SK-N-SH (cell line): ENCODE measurements around the gene TRDMT1. TPM values are rescaled to one million over a fixed set of nuclear protein-coding genes. Genes with fewer than 3 reads are reported as not detected.

ENCODE experiments used
- CTCF ChIA-PET: fragments of 300-600, 350-600 bp; formaldehyde crosslinking; extraction: SDS; loops from one replicate; lab custom pipeline; 2021; lab: Yijun Ruan, JAX
- POLR2A ChIA-PET: fragments of 350-600 bp; sonication (Branson Sonifier 250); formaldehyde crosslinking; extraction: SDS; loops from one replicate; lab custom pipeline; 2020; ENCODE audit warnings: antibody characterized with exemption, inconsistent platforms; lab: Yijun Ruan, JAX
- DNase-seq: peaks from one replicate; pipeline ENCODE4 v3.0.0; 2012
- H2AFZ ChIP-seq: fragments of 200-600 bp; sonication (generic); 2 replicates; pipeline ENCODE4 v1.8.1; 2016; ENCODE audit warnings: antibody characterized with exemption, mild to moderate bottlenecking, low read depth
- H3F3A ChIP-seq: fragments of 200-600 bp; sonication (generic); replicated peaks from 2 replicates; pipeline ENCODE3; 2016; ENCODE audit warnings: antibody characterized with exemption, mild to moderate bottlenecking; ENCODE audit not compliant: insufficient read depth
- H3K27ac ChIP-seq, 2 experiments: fragments of 200-500 bp in 1 of 2; fragments of 200-600 bp in 1 of 2; sonication (Bioruptor generic) in 1 of 2; sonication (generic), shearing (Covaris generic) in 1 of 2; 2 replicates each; pipeline versions ENCODE4 v1.5.1 to v1.6.1; 2014 to 2016; ENCODE audit warnings: low read depth in 2 of 2, inconsistent platforms in 1 of 2, low read length in 1 of 2, mild to moderate bottlenecking in 1 of 2, mixed read lengths in 1 of 2
- H3K27me3 ChIP-seq: fragments of 200-600 bp; sonication (generic), shearing (Covaris generic); 2 replicates; pipeline ENCODE4 v1.6.1; 2016; ENCODE audit warnings: mixed run types; ENCODE audit not compliant: insufficient read depth
- H3K36me3 ChIP-seq, 2 experiments: fragments of 200-500 bp in 1 of 2; fragments of 200-600 bp in 1 of 2; sonication (Bioruptor generic) in 1 of 2; sonication (generic) in 1 of 2; replicated peaks in 1 of 2; 2 replicates each; pipeline versions ENCODE3 to v1.5.1; 2014 to 2016; ENCODE audit warnings: low read length in 1 of 2, mild to moderate bottlenecking in 1 of 2; ENCODE audit not compliant: insufficient read depth in 2 of 2, control insufficient read depth in 1 of 2
- H3K4me1 ChIP-seq, 2 experiments: fragments of 200-500 bp in 1 of 2; fragments of 200-600 bp in 1 of 2; sonication (Bioruptor generic) in 1 of 2; sonication (generic), shearing (Covaris generic) in 1 of 2; 2 replicates each; pipeline versions ENCODE4 v1.5.1 to v1.6.1; 2014 to 2016; ENCODE audit warnings: low read depth in 1 of 2, low read length in 1 of 2, mixed run types in 1 of 2; ENCODE audit not compliant: insufficient read depth in 2 of 2, control insufficient read depth in 1 of 2
- H3K4me2 ChIP-seq: fragments of 200-600 bp; sonication (generic), shearing (Covaris generic); 2 replicates; pipeline ENCODE4 v1.6.1; 2017; ENCODE audit warnings: mixed run types
- H3K4me3 ChIP-seq, 2 experiments: fragments of 200-500 bp in 1 of 2; fragments of 200-600 bp in 1 of 2; sonication (Bioruptor generic) in 1 of 2; sonication (generic), shearing (Covaris generic) in 1 of 2; 2 replicates each; pipeline versions ENCODE4 v1.5.1 to v1.8.1; 2014 to 2016; ENCODE audit warnings: low read depth in 2 of 2, inconsistent platforms in 1 of 2, low read length in 1 of 2, mild to moderate bottlenecking in 1 of 2, mixed read lengths in 1 of 2, moderate library complexity in 1 of 2
- H3K79me2 ChIP-seq: fragments of 200-600 bp; sonication (generic); 2 replicates; pipeline ENCODE4 v1.8.1; 2017; ENCODE audit warnings: mild to moderate bottlenecking; ENCODE audit not compliant: insufficient read depth
- H3K9ac ChIP-seq: fragments of 200-600 bp; sonication (generic); 2 replicates; pipeline ENCODE4 v1.6.1; 2017; ENCODE audit warnings: mixed run types
- H3K9me2 ChIP-seq: fragments of 200-600 bp; sonication (generic); 2 replicates; pipeline ENCODE4 v1.6.1; 2017; ENCODE audit warnings: mixed run types
- H3K9me3 ChIP-seq: fragments of 200-600 bp; sonication (generic); 2 replicates; pipeline ENCODE4 v1.6.1; 2017; ENCODE audit warnings: mixed run types, mild to moderate bottlenecking, moderate library complexity
- H4K20me1 ChIP-seq: fragments of 200-600 bp; sonication (generic); 2 replicates; pipeline ENCODE4 v1.6.1; 2017; ENCODE audit warnings: mild to moderate bottlenecking, mixed run types; ENCODE audit not compliant: insufficient read depth
- ELF1 ChIP-seq: IDR thresholded peaks from 2 replicates; pipeline ENCODE4 v1.4.0; 2012
- EP300 ChIP-seq, 2 experiments: IDR thresholded peaks; 2 replicates each; pipeline versions ENCODE4 v1.4.0 to v1.6.1; 2012; ENCODE audit warnings: borderline replicate concordance in 1 of 2, low read depth in 1 of 2, low read length in 1 of 2
- FOSL2 ChIP-seq: IDR thresholded peaks from 2 replicates; pipeline ENCODE4 v1.4.0; 2012; ENCODE audit warnings: low read depth, mild to moderate bottlenecking, moderate library complexity, borderline replicate concordance
- FOXJ3 ChIP-seq: sonication (generic); formaldehyde crosslinking; IDR thresholded peaks from 2 replicates; pipeline ENCODE4 v1.5.1; 2020; ENCODE audit warnings: mild to moderate bottlenecking, missing genetic modification reagents
- JUND ChIP-seq: IDR thresholded peaks from 2 replicates; pipeline ENCODE4 v1.4.0; 2012
- MAX ChIP-seq: IDR thresholded peaks from 2 replicates; pipeline ENCODE4 v1.4.0; 2012; ENCODE audit warnings: low read depth
- POLR2AphosphoS5 ChIP-seq: IDR thresholded peaks from 2 replicates; pipeline ENCODE4 v1.6.1; 2012; ENCODE audit warnings: low read depth, low read length
- RCOR1 ChIP-seq: fragments of 150-350 bp; IDR thresholded peaks from 2 replicates; pipeline ENCODE4 v1.6.1; 2017; ENCODE audit warnings: antibody characterized with exemption, low read length
- SIN3A ChIP-seq: IDR thresholded peaks from 2 replicates; pipeline ENCODE4 v1.6.1; 2012; ENCODE audit warnings: low read depth, mild to moderate bottlenecking, low read length, moderate library complexity, borderline replicate concordance
- TEAD4 ChIP-seq: IDR thresholded peaks from 2 replicates; pipeline ENCODE4 v1.4.0; 2012; ENCODE audit warnings: mild to moderate bottlenecking, borderline replicate concordance; ENCODE audit not compliant: insufficient read depth
- ZBTB33 ChIP-seq: IDR thresholded peaks from 2 replicates; pipeline ENCODE4 v1.4.0; 2012; ENCODE audit warnings: low read depth, borderline replicate concordance
- WGBS: methylation state at CpG from one replicate; pipeline ENCODE4 v1.1.6; 2017; ENCODE audit warnings: low lambda C conversion rate; 5-methylcytosine and 5-hydroxymethylcytosine counted together
- polyA plus RNA-seq, 3 experiments: library from polyadenylated mRNA; depleted of rRNA; stranded (reverse); fragments of >200 nt; gene quantifications; 2 replicates each; pipeline ENCODE4 v1.2.3, GENCODE V29; 2012

The TRDMT1 gene
- polyA plus RNA-seq, 1 of the 3 experiments (the other 2 are of a cell fraction), result 3.1 TPM

GRCh38 chr10:17234431-17234945 lies 33.0 kb upstream of the TRDMT1 start:
- Histone ChIP-seq H3K4me1 (peaks cover 0 to 12% of the 10 kb centered on the region in 2 experiments; a peak in 2 of 4 replicates), H3K4me2 (peak overlapping the region; percentile 88), H2AFZ (no peak overlapping the region), H3K9me3 (no peaks in the 10 kb centered on the region), H3K36me3 (peaks cover 64 to 83% of the 10 kb centered on the region in 2 experiments), H3K27me3 (no peaks in the 10 kb centered on the region), H3K9ac (peak overlapping the region; percentile 100), H3K79me2 (peaks cover 70% of the 10 kb centered on the region), H3K9me2 (no peaks in the 10 kb centered on the region), H3F3A (peaks cover 99% of the 10 kb centered on the region), H3K27ac (peak overlapping the region; percentile 53 to 98), H3K4me3 (peak overlapping the region; percentile 30 to 87), H4K20me1 (peaks cover 93% of the 10 kb centered on the region)
- ChIA-PET POLR2A (no interaction called here), CTCF (interaction anchor here (0.6 to 1.5 kb wide), 5 partner anchors 22 to 406 kb away, joined by 3 to 7 read pairs (median 4); no protein-coding TSS in a partner anchor)
- DNase-seq, result no peak
- TF ChIP-seq POLR2AphosphoS5, result peak; percentile 19; the same call in 1 of the 2 replicates
- TF ChIP-seq JUND, result 0 out of 2 replicates have a peak, but pooled peaks have one; percentile 12
- TF ChIP-seq EP300 (IDR thresholded peaks at IDR 0.05; ENCODE audit: borderline replicate concordance in 1 of 2, low read depth in 1 of 2, low read length in 1 of 2), result no peak
- no peak for TF ChIP-seq RCOR1
- WGBS, result 87% methylated on average over 5 of the region's 5 CpGs

- WGBS, result 57% methylated on average over 14 of the region's 14 CpGs
- ChIA-PET POLR2A (no interaction called here), CTCF (interaction anchor here (1.0 to 1.3 kb wide), 2 partner anchors 35 to 405 kb away, joined by 3 to 7 read pairs; no protein-coding TSS in a partner anchor)
- peaks cover 92% of the 10 kb centered on the region for H4K20me1 ChIP-seq
- peak overlapping the region; percentile 100 for H3K9ac ChIP-seq
- H3K9me2 ChIP-seq, result no peaks in the 10 kb centered on the region
- peaks cover 64 to 85% of the 10 kb centered on the region in 2 experiments for H3K36me3 ChIP-seq
- H3K4me2 ChIP-seq, result peak overlapping the region; percentile 88
- H3K27ac ChIP-seq, result peak overlapping the region; percentile 55 to 98
- peaks cover 89% of the 10 kb centered on the region for H3F3A ChIP-seq
- TF ChIP-seq MAX (no peak), ELF1 (peak; percentile 41; the same call in 1 of the 2 replicates), POLR2AphosphoS5 (peak; percentile 87)
- peak overlapping the region; percentile 87 to 98 for H3K4me3 ChIP-seq
- H3K4me1 ChIP-seq, result peaks cover 0 to 12% of the 10 kb centered on the region in 2 experiments; a peak in 2 of 4 replicates
- no peaks in the 10 kb centered on the region for H3K27me3 ChIP-seq
- no peaks in the 10 kb centered on the region for H3K9me3 ChIP-seq
- no peak for DNase-seq
- H2AFZ ChIP-seq, result no peak overlapping the region
- peaks cover 73% of the 10 kb centered on the region for H3K79me2 ChIP-seq
Measured at GRCh38 chr10:17233286-17233991, 32.0 kb upstream of the TRDMT1 start.

GRCh38 chr10:17232276-17232960 lies 30.9 kb upstream of the TRDMT1 start:
- Histone ChIP-seq H3K79me2 (peaks cover 73% of the 10 kb centered on the region), H3K27ac (peak overlapping the region; percentile 82 to 98; a peak in 3 of 4 replicates), H3K9ac (peak overlapping the region; percentile 100), H3F3A (peaks cover 85% of the 10 kb centered on the region), H3K4me1 (peaks cover 0 to 15% of the 10 kb centered on the region in 2 experiments; a peak in 2 of 4 replicates), H3K9me2 (no peaks in the 10 kb centered on the region), H3K4me2 (peak overlapping the region; percentile 88)
- ChIA-PET POLR2A (no interaction called here), CTCF (interaction anchor here (1.0 to 1.4 kb wide), 3 partner anchors 36 to 378 kb away, joined by 3 read pairs; no protein-coding TSS in a partner anchor)
- no peak for DNase-seq
- TF ChIP-seq FOSL2 (no peak), FOXJ3 (CRISPR knock-in tag) (no peak), ZBTB33 (no peak), TEAD4 (no peak), POLR2AphosphoS5 (0 out of 2 replicates have a peak, but pooled peaks have one; percentile 45), SIN3A (0 out of 2 replicates have a peak, but pooled peaks have one; percentile 23)
- TF ChIP-seq, all 33 proteins: peak for 2
- H3K36me3 ChIP-seq, result peaks cover 60 to 81% of the 10 kb centered on the region in 2 experiments
- peak overlapping the region; percentile 87 to 98; a peak in 3 of 4 replicates for H3K4me3 ChIP-seq
- no peaks in the 10 kb centered on the region for H3K27me3 ChIP-seq
- no peaks in the 10 kb centered on the region for H3K9me3 ChIP-seq
- WGBS, result 18% methylated on average over 3 of the region's 3 CpGs
- H4K20me1 ChIP-seq, result peaks cover 82% of the 10 kb centered on the region
- no peak overlapping the region for H2AFZ ChIP-seq
